ENCODE measurements around the gene GALM. TPM values are rescaled to one million over a fixed set of nuclear protein-coding genes. Genes with fewer than 3 reads are reported as not detected.

GALM gene
- total and polyA plus RNA-seq, 4 donors: 20.5 to 32.8 (median 26.1) TPM

DNA sequence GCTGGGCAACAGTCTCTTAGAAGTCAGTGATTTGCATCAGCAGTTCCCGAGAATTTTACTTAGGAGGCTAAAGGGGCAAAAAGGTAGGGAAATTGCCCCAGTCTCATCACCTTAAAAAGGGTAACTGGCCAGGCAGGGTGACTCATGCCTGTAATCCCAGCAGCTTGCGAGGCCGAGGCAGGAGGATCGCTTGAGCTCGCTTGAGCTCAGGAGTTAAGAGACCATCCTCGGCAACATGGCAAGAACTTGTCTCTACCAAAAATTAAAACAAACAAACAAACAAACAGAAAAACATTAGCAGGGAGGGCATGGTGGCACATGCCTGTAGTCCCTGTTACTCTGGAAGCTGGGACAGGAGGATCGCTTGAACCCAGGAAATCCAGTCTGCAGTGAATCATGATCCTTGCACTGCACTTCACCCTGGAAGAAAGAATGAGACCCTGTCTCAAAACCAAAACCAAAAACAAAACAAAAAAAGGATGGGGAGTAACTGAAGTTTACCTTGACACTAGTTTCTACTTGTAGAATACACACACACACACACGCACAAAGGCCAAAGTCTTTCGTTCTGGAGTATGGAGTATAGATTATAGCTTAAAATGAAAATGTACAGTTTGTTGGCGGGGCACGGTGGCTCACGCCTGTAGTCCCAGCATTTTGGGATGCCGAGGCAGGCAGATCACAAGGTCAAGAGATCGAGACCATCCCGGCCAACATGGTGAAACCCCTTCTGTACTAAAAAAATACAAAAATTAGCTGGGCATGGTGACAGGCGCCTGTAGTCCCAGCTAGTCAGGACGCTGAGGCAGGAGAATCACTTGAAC, 109.4 kb downstream of the GALM start:
- Histone ChIP-seq H3K36me3 (ENCODE audit: control insufficient read depth in 4 of 4, insufficient read depth in 3 of 4, low read depth in 1 of 4, low read length in 3 of 4) (peaks cover 0 to under 1% (median 0%) of the 10 kb centered on the region in 4 donors), H3K4me1 (ENCODE audit: control insufficient read depth in 4 of 4, insufficient read depth in 4 of 4, low read length in 3 of 4) (peaks cover 0 to 14% (median 12%) of the 10 kb centered on the region in 4 donors), H3K9ac (ENCODE audit: low read depth in 1 of 2, low read length in 2 of 2) (no peak overlapping the region), H3K27ac (ENCODE audit: low read depth in 1 of 2, low read length in 2 of 2) (no peak overlapping the region), H3K27me3 (ENCODE audit: control insufficient read depth in 4 of 4, insufficient read depth in 4 of 4, low read length in 3 of 4) (no peaks in the 10 kb centered on the region), H3K9me3 (ENCODE audit: control insufficient read depth in 4 of 4, low read length in 3 of 4) (no peaks in the 10 kb centered on the region), H3K4me3 (ENCODE audit: low read depth in 1 of 3, low read length in 3 of 3) (no peak overlapping the region)
- WGBS: 86% methylated on average over 17 of the region's 17 CpGs
- no peak for DNase-seq (ENCODE audit: low spot score)
- no peak for TF ChIP-seq CTCF (IDR thresholded peaks at IDR 0.05; ENCODE audit: low read depth, low read length, missing input control)
- TF ChIP-seq REST (IDR thresholded peaks at IDR 0.05): no peak
- TF ChIP-seq SP1 (IDR thresholded peaks at IDR 0.05): no peak
- TF ChIP-seq FOXA2 (IDR thresholded peaks at IDR 0.05): no peak
- no peak for TF ChIP-seq JUND (IDR thresholded peaks at IDR 0.05)
- TF ChIP-seq HNF4G (IDR thresholded peaks at IDR 0.05): no peak
- no peak for TF ChIP-seq ATF3 (IDR thresholded peaks at IDR 0.05)
- TF ChIP-seq, protein P1, sequence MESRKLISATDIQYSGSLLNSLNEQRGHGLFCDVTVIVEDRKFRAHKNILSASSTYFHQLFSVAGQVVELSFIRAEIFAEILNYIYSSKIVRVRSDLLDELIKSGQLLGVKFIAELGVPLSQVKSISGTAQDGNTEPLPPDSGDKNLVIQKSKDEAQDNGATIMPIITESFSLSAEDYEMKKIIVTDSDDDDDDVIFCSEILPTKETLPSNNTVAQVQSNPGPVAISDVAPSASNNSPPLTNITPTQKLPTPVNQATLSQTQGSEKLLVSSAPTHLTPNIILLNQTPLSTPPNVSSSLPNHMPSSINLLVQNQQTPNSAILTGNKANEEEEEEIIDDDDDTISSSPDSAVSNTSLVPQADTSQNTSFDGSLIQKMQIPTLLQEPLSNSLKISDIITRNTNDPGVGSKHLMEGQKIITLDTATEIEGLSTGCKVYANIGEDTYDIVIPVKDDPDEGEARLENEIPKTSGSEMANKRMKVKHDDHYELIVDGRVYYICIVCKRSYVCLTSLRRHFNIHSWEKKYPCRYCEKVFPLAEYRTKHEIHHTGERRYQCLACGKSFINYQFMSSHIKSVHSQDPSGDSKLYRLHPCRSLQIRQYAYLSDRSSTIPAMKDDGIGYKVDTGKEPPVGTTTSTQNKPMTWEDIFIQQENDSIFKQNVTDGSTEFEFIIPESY (IDR thresholded peaks at IDR 0.05): no peak
- TF ChIP-seq RAD21 (IDR thresholded peaks at IDR 0.05): no peak
- no peak for TF ChIP-seq HNF4A (conservative IDR thresholded peaks at IDR 0.05)
- TF ChIP-seq, protein P2, sequence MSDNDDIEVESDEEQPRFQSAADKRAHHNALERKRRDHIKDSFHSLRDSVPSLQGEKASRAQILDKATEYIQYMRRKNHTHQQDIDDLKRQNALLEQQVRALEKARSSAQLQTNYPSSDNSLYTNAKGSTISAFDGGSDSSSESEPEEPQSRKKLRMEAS (IDR thresholded peaks at IDR 0.05): no peak
- no peak for TF ChIP-seq TAF1 (conservative IDR thresholded peaks at IDR 0.05)
- no peak for TF ChIP-seq RXRA (IDR thresholded peaks at IDR 0.05)
- no peak for TF ChIP-seq GABPA (IDR thresholded peaks at IDR 0.05 in 1 of 2, conservative IDR thresholded peaks at IDR 0.05 in 1 of 2)
- TF ChIP-seq YY1 (IDR thresholded peaks at IDR 0.05): no peak
- TF ChIP-seq NR2F2 (IDR thresholded peaks at IDR 0.05): no peak
- no peak for TF ChIP-seq FOXA1 (IDR thresholded peaks at IDR 0.05)

All from liver (tissue), 9 donors.